Type B pancreatic cell (in vitro differentiated cells): Measurements from ENCODE around the gene SH3RF3. TPM values are rescaled to one million over a fixed set of nuclear protein-coding genes. Genes with fewer than 3 reads are reported as not detected.

Experiments used
- DNase-seq: peaks from one replicate; pipeline ENCODE4 v3.0.0; 2021; ENCODE audit warnings: mixed read lengths; ENCODE audit not compliant: unreplicated experiment; ENCODE audit errors: extremely low spot score
- H3K27ac Mint-ChIP-seq: 2 replicates; pipeline ENCODE4 v1.8.0; 2021; ENCODE audit warnings: mild to moderate bottlenecking, mixed read lengths
- H3K27me3 Mint-ChIP-seq: 2 replicates; pipeline ENCODE4 v1.8.0; 2021; ENCODE audit warnings: mixed read lengths
- H3K36me3 Mint-ChIP-seq: 2 replicates; pipeline ENCODE4 v1.8.0; 2021; ENCODE audit warnings: mixed read lengths
- H3K4me1 Mint-ChIP-seq: one replicate; pipeline ENCODE4 v1.8.0; 2021; ENCODE audit warnings: mixed read lengths; ENCODE audit not compliant: unreplicated experiment
- H3K4me3 Mint-ChIP-seq: 2 replicates; pipeline ENCODE4 v1.8.0; 2021; ENCODE audit warnings: mild to moderate bottlenecking, mixed read lengths
- H3K9me3 Mint-ChIP-seq: 2 replicates; pipeline ENCODE4 v1.8.0; 2021; ENCODE audit warnings: mixed read lengths
- total RNA-seq: library from RNA; stranded (reverse); gene quantifications from 2 replicates; pipeline ENCODE4 v1.2.1, GENCODE V29; 2021; ENCODE audit warnings: low replicate concordance
- TF ChIP-seq, protein P1 (sequence below): fragments of 200-600 bp; sonication (generic); conservative IDR thresholded peaks from 2 replicates; pipeline ENCODE4 v1.5.0; 2021; ENCODE audit warnings: antibody characterized with exemption, mild to moderate bottlenecking

Gene SH3RF3
- total RNA-seq, 1 donor from 2014 or later, result 13.9 TPM

DNA sequence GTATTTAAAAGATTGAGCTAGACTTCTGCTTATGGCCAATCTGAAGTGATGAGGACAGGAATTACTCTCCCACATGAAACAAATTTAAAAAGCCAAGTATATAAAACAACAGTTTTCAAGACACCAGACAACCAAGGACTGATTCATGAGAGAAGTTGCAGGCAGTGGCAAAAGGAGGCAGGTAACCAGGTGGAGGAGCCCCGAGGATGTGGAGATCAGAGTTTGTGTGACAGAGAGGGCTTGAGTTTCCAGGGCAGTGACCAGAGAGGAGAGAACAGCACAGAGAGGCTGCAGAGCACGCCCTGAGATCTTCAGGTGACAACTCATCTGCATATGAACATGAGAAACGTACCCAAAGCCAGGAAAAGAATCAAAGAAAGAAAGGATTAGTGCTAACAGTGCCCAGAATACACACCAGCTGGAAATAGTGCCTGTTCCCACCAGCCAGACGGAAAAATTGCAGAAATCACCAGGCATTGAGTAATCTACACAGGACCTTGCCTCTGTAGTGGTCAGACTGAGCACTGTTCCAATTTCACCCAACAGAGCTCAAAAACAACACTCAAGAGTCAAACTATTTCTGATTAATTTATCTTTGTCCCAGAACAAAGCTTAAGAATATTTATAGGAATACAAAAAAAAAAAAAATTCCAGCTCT, 311.6 kb downstream of the SH3RF3 start:
- H3K4me1 Mint-ChIP-seq, result peaks cover 28% of the 10 kb centered on the region

DNA sequence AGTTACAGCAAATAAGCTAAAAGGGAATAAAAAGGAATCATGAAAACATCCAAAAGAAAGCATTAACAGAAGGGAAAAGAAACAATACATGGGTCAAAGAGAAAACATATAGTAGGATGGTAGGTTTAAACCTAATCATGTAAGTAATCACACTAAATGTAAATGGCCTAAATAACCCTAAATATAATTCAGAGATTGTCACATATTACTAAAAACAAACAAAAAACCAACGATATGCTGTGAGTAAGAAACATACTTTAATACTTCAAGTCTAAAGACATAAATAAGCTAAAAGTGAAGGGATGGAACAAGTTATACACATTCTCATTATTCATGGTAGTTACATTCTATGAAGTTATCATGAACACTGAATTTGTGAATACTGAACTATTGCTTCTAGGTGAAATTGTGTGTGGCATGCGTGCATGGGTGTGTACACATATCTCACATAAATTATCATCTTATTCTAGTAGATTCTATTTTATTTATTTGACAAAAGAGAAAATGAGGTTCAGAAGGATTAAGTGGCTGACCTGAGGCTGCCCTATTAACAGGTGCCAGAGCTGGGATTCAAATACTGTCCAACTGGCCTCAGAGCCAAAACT, 313.8 kb downstream of the SH3RF3 start:
- Mint-ChIP-seq H3K4me1 (peaks cover 26% of the 10 kb centered on the region), H3K27me3 (peaks cover 7% of the 10 kb centered on the region), H3K4me3 (no peak overlapping the region), H3K27ac (no peak overlapping the region), H3K9me3 (peaks cover 21% of the 10 kb centered on the region), H3K36me3 (peaks cover 27% of the 10 kb centered on the region)
- no peak for DNase-seq
- TF ChIP-seq, protein P1, sequence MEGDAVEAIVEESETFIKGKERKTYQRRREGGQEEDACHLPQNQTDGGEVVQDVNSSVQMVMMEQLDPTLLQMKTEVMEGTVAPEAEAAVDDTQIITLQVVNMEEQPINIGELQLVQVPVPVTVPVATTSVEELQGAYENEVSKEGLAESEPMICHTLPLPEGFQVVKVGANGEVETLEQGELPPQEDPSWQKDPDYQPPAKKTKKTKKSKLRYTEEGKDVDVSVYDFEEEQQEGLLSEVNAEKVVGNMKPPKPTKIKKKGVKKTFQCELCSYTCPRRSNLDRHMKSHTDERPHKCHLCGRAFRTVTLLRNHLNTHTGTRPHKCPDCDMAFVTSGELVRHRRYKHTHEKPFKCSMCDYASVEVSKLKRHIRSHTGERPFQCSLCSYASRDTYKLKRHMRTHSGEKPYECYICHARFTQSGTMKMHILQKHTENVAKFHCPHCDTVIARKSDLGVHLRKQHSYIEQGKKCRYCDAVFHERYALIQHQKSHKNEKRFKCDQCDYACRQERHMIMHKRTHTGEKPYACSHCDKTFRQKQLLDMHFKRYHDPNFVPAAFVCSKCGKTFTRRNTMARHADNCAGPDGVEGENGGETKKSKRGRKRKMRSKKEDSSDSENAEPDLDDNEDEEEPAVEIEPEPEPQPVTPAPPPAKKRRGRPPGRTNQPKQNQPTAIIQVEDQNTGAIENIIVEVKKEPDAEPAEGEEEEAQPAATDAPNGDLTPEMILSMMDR, result no peak

More for the DNA sequence above, 311.6 kb downstream of the SH3RF3 start:
- TF ChIP-seq, protein P1, result no peak
- Mint-ChIP-seq H3K27ac (no peak overlapping the region), H3K9me3 (peaks cover 21% of the 10 kb centered on the region), H3K36me3 (peaks cover 27% of the 10 kb centered on the region), H3K4me3 (no peak overlapping the region), H3K27me3 (peaks cover 7% of the 10 kb centered on the region)
- DNase-seq, result no peak

DNA sequence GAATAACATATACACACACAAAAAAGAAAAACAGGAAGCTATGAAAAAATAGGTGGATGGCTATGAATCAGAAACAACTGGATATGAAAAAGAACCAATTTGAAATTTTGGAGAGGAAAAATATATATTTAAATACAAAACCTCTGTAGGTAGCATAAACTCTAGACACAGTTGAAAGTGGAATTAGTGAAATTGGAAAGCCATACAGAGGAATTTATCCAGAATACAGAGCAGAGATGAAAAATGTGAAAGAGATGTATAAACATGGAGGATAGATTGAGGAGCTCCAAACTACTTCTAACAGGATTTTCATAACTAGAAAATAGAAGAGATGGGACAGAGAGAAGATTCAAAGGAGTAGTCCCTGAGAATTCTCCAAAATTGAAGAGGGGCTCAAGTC, 315.9 kb downstream of the SH3RF3 start:
- Mint-ChIP-seq H3K4me3 (no peak overlapping the region), H3K4me1 (peaks cover 13% of the 10 kb centered on the region), H3K9me3 (peaks cover 21% of the 10 kb centered on the region), H3K27me3 (peaks cover 4% of the 10 kb centered on the region), H3K27ac (no peak overlapping the region), H3K36me3 (peaks cover 23% of the 10 kb centered on the region)
- TF ChIP-seq, protein P1, result no peak
- DNase-seq, result no peak

DNA sequence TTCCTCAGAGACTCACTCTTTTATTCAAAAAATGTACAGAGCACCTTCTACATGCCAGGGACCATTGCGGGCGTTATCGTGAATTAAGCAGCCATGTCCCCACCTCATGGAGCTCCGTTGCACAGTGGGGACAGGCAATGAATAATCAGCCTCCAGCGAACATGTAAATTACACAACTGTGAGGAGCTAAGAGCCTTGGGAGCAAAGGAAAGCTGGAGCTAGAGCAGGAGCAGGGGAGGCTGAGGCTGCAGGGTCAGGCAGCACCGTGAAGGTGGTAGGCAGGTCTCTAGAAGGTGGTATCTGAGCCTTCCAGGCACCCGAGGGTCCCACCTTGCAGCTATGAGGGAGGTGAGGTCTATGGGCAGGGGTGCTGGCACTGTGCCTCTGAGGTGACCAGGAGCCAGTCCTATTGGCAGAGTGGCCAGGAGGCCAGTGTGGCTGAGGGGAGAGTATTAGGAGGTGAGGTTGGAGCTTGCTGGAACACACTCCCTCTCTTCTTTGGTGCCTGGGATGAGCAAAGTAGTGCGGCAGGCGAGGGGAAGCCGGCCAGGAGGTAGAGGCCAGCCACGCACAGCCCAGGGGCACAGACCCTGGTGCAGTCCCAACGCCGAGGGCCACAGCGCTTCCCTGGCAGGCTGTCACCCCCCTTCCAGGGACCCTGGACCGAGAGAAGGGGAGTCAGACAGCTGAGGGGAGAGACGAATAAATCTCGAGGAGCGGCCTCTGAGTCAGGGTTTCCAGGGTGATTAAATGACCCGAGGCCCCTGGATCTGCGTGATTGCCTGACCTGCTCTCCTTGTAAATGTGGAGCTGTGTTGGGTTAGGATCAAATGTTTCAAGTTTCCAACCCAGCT, 317.5 kb downstream of the SH3RF3 start:
- peaks cover 15% of the 10 kb centered on the region for H3K4me1 Mint-ChIP-seq
- H3K36me3 Mint-ChIP-seq, result peaks cover 12% of the 10 kb centered on the region
- H3K4me3 Mint-ChIP-seq, result no peak overlapping the region
- no peak overlapping the region for H3K27ac Mint-ChIP-seq
- H3K9me3 Mint-ChIP-seq, result peaks cover 11% of the 10 kb centered on the region
- DNase-seq, result no peak
- no peaks in the 10 kb centered on the region for H3K27me3 Mint-ChIP-seq
- TF ChIP-seq, protein P1, result no peak

DNA sequence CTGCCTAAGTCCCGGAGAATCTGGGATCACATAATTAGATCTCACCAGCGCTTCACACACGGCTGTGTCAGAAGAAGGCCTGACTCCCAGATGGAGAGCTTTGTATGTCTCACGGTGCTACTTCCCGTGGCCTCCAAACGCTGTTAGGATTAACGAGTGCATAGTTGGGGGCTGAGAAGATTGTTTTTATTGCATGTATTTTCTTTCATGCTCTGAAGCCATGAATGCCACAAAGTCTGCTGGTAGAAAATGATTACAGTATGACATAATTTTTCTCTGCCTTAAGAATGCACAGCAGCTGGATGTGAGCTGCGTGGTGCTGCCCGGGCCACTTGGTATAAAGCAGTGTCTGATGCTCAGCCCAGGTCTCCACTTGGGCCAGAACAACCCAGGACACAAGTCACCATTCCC, 318.3 kb downstream of the SH3RF3 start:
- Mint-ChIP-seq H3K27ac (peak overlapping the region; percentile 58), H3K4me3 (peak overlapping the region; percentile 38), H3K4me1 (peaks cover 23% of the 10 kb centered on the region), H3K27me3 (peaks cover 2% of the 10 kb centered on the region), H3K36me3 (peaks cover 9% of the 10 kb centered on the region), H3K9me3 (peaks cover 9% of the 10 kb centered on the region)
- no peak for DNase-seq
- TF ChIP-seq, protein P1, result no peak
